Measurements from ENCODE around the gene FAM78A.

DNA sequence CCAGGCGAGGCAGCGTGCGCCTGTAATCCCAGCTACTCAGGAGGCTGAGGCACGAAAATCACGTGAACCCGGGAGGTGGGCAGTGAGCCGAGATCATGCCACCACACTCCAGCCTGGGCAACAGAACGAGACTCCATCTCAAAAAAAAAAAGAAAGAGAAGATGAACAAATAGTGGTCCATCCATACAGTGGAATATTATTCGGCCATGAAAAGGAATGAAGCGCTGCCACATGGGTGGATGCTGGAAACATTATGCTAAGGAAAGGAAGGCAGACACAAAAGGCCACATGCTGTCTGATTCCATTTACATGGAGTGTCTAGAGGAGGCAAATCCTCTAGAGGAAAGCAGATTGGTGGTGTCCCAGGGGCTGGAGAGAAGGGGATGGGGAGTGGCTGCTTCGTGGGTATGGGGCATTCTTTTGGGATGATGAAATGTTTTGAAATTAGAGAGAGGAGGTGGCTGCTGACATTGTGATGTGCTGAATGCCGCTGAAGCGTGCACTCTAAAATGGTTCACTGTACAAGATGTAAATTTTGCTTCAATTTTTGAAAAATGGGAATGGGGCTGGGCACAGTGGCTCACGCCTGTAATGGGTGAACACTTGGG, 30.2 kb upstream of the FAM78A start:
- TF ChIP-seq POLR2A (IDR thresholded peaks at IDR 0.05) = no peak
- TF ChIP-seq, protein P1, sequence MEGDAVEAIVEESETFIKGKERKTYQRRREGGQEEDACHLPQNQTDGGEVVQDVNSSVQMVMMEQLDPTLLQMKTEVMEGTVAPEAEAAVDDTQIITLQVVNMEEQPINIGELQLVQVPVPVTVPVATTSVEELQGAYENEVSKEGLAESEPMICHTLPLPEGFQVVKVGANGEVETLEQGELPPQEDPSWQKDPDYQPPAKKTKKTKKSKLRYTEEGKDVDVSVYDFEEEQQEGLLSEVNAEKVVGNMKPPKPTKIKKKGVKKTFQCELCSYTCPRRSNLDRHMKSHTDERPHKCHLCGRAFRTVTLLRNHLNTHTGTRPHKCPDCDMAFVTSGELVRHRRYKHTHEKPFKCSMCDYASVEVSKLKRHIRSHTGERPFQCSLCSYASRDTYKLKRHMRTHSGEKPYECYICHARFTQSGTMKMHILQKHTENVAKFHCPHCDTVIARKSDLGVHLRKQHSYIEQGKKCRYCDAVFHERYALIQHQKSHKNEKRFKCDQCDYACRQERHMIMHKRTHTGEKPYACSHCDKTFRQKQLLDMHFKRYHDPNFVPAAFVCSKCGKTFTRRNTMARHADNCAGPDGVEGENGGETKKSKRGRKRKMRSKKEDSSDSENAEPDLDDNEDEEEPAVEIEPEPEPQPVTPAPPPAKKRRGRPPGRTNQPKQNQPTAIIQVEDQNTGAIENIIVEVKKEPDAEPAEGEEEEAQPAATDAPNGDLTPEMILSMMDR (IDR thresholded peaks at IDR 0.05) = no peak
- TF ChIP-seq POLR2AphosphoS5 (IDR thresholded peaks at IDR 0.05) = no peak
- no peak for TF ChIP-seq EP300 (IDR thresholded peaks at IDR 0.05)

All from sigmoid colon (tissue), 4 donors.